Cerebellar nuclear complex (tissue), 1 donor: ENCODE data around the gene NBEAL1.
"Not testable (repeated sequence)": the region's sequence is repeated elsewhere in the genome, so short reads cannot be mapped to it uniquely, and the experiment has no call there.

Source experiments
- DNase-seq, 2 experiments: peaks; one replicate each; lab custom pipeline; 2025; lab: John Stamatoyannopoulos, UW

NBEAL1 gene

GRCh38 chr2:203237346-203238238, 222.9 kb downstream of the NBEAL1 start:
- no peak for DNase-seq

DNA sequence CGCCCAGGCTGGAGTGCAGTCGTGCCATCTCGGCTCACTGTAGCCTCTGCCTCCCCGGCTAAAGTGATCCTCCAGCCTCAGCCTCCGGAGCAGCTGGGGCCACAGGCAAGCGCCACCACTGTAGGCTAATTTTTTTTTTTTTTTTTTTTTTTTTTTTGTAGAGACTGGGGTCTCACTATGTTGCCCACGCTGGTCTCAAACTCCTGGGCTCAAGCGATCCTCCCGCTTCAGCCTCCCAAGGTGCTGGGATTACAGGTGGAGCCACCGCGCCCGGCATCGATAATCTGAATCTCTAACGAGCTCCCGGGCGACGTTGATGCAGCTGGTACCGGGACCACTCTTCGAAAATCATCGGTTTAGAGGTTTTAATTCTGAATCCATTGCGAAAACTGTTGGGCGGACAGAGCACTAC, 223.6 kb downstream of the NBEAL1 start:
- no peak for DNase-seq

DNA sequence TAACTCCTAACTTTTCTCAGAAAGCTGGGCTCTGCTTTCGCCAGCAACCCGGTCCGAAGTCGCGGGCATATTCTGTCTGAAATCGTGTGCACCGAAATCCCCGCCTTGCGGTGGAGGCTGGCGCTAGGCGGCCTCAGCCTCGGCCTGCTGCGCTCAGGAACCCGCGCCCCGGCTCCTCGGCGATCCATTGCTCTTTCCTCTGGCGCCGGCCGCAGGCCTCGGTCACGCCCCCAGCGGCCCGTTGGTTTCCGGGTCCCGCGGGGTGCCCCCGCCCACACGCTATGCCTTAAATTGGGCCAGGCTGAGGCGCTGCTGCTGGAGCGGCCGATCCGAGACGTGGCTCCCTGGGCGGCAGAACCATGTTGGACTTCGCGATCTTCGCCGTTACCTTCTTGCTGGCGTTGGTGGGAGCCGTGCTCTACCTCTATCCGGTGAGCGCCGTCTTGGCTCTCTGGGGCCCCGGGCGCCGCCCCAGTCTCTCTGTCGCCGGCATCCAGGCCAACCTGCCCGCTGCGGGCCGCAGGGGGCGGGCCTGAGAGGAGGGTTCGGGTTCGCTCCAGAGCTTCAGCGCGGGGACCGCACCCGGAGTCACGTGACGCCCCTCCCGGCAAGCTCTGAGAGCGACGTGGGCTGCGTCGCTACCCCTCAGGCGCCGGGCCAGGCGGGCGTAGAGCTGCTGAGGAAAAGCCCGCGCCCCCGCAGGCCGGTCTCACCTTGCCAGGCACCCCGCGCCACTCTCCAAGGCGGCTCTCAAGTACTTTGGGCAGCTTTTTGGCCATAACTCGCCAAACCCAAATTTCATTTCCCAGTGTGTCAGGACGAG, 224.2 kb downstream of the NBEAL1 start, which contains the start of gene CYP20A1:
TSS of gene CYP20A1 (plus strand) at position 315 of the 823 bp plus-strand sequence. CDS start at position 360, 45 bp downstream.
- peak in 1 of 2 experiments; percentile 70 for DNase-seq

- no peak for DNase-seq
These were observed 225.8 kb downstream of the NBEAL1 start for GRCh38 chr2:203240491-203240890.

GRCh38 chr2:203242518-203242917, 227.8 kb downstream of the NBEAL1 start:
- no peak for DNase-seq

GRCh38 chr2:203246646-203247045, 232.0 kb downstream of the NBEAL1 start:
- DNase-seq, result no peak

DNA sequence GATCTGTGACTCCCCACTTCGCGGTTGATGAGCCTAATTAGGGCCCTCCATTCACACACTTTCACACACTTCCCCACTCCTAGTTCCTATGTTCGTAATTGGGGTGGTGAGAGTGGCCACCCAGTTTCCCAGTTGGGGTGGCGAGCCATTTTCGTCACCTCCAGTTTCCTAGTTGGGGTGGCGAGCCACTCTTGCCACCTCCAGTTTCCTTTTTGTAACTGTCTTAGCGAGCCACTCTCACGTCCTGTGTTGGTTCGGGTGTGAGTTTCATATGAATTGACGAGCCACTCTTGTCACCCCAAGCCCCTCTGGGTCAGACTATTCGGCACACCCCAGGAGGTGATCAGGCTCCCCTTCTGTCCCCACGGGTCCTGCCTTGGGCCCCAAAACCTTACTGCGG, 238.1 kb downstream of the NBEAL1 start:
- DNase-seq, result no peak

DNA sequence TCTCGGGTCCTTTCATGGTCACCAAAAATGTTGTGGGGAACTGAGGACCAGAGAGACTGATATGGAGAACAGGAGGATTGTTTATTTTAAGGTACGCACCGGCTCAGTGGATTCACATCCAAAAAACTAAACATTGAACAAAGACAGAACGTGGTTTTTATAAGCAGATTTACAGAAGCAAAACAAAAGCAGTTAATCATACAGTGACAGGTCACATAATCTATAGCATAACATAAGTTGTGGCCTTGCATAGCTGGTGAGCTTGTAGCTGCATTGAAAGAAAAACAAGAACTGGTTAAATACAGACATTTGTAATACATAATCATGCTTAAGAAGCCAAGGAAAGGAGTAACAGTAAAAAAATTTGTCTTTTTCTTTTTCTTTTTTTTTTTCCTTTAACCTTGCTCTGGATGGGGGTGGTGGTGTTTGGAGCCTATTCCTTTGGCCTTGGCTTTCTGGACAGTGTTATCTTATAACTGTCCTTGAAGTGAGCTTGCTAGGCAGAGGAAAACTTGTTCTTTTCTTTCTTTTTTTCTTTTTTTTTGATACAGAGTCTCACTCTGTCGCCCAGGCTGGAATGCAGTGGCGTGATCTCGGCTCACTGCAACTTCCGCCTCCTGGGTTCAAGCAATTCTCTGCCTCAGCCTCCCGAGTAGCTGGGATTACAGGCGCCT, 238.9 kb downstream of the NBEAL1 start:
- not testable (repeated sequence) for DNase-seq

GRCh38 chr2:203261326-203262159, 246.9 kb downstream of the NBEAL1 start:
- DNase-seq, result no peak
